ENCODE measurements around the gene ITGA11. TPM values are rescaled to one million over a fixed set of nuclear protein-coding genes. Genes with fewer than 3 reads are reported as not detected.

The ITGA11 gene
- polyA plus RNA-seq, 1 of the 3 experiments (the other 2 are of a cell fraction) = 0.49 TPM

- WGBS (ENCODE audit: low lambda C conversion rate) = 90% methylated on average over 9 of the region's 9 CpGs
- Histone ChIP-seq H4K20me1 (ENCODE audit: insufficient read depth) (no peaks in the 10 kb centered on the region), H3K9ac (no peak overlapping the region), H3K27ac (ENCODE audit: low read depth in 2 of 2, low read length in 1 of 2) (no peak overlapping the region), H3K79me2 (ENCODE audit: insufficient read depth) (no peaks in the 10 kb centered on the region), H2AFZ (ENCODE audit: low read depth) (no peak overlapping the region), H3F3A (replicated peaks; ENCODE audit: insufficient read depth) (no peaks in the 10 kb centered on the region), H3K36me3 (replicated peaks in 1 of 2; ENCODE audit: control insufficient read depth in 1 of 2, insufficient read depth in 2 of 2, low read length in 1 of 2) (no peaks in the 10 kb centered on the region), H3K9me2 (no peaks in the 10 kb centered on the region), H3K4me1 (ENCODE audit: control insufficient read depth in 1 of 2, insufficient read depth in 2 of 2, low read depth in 1 of 2, low read length in 1 of 2) (no peaks in the 10 kb centered on the region; a peak in 1 of 4 replicates), H3K9me3 (no peaks in the 10 kb centered on the region), H3K4me2 (no peak overlapping the region), H3K4me3 (ENCODE audit: low read depth in 2 of 2, low read length in 1 of 2) (no peak overlapping the region), H3K27me3 (ENCODE audit: insufficient read depth) (no peaks in the 10 kb centered on the region)
- ChIA-PET POLR2A (no interaction called here), CTCF (interaction anchor here (0.6 to 0.8 kb wide), 2 partner anchors 23 to 64 kb away, joined by 3 to 4 read pairs; no protein-coding TSS in a partner anchor)
- no peak for DNase-seq
- TF ChIP-seq IRF3 (IDR thresholded peaks at IDR 0.05; ENCODE audit: low read depth, low read length) (no peak), EZH2phosphoT487 (IDR thresholded peaks at IDR 0.05; ENCODE audit: borderline replicate concordance, low read depth) (no peak), TCF12 (IDR thresholded peaks at IDR 0.05) (no peak), YY1 (IDR thresholded peaks at IDR 0.05; ENCODE audit: low read depth) (no peak), MAX (IDR thresholded peaks at IDR 0.05; ENCODE audit: low read depth) (no peak), POLR2AphosphoS5 (IDR thresholded peaks at IDR 0.05; ENCODE audit: low read depth, low read length) (no peak), RFX5 (IDR thresholded peaks at IDR 0.05; ENCODE audit: low read length) (no peak), REST (IDR thresholded peaks at IDR 0.05; ENCODE audit: low read depth, low read length) (no peak), FOSL2 (IDR thresholded peaks at IDR 0.05; ENCODE audit: borderline replicate concordance, low read depth) (no peak), GATA2 (CRISPR knock-in tag; IDR thresholded peaks at IDR 0.05) (no peak), NFIC (IDR thresholded peaks at IDR 0.05; ENCODE audit: borderline replicate concordance) (no peak), RXRA (IDR thresholded peaks at IDR 0.05; ENCODE audit: borderline replicate concordance, low read depth) (no peak), JUND (IDR thresholded peaks at IDR 0.05) (no peak), ZBTB33 (IDR thresholded peaks at IDR 0.05; ENCODE audit: borderline replicate concordance, low read depth) (no peak)
Measured at GRCh38 chr15:68370768-68371151, 61.2 kb downstream of the ITGA11 start.

Measured in SK-N-SH (cell line).